ENCODE data around the gene TCTN2. TPM values are rescaled to one million over a fixed set of nuclear protein-coding genes. Genes with fewer than 3 reads are reported as not detected.

TCTN2 gene
- total and polyA plus RNA-seq, 10 of the 15 experiments (the other 5 are each of a cell fraction or from before 2014, with no cell fraction given) = 0.55 to 5.5 (median 3.3) TPM

GRCh38 chr12:123732251-123732650, 61.3 kb downstream of the TCTN2 start:
- 95% methylated on average over 12 of the region's 12 CpGs for WGBS (ENCODE audit: insufficient coverage, insufficient replicate concordance, low lambda C conversion rate, missing lambda C conversion rate)
- POLR2A ChIA-PET = interaction anchor here (0.6 to 0.7 kb wide), 2 partner anchors 9 to 14 kb away, joined by 3 to 4 read pairs; no protein-coding TSS in a partner anchor
- in situ Hi-C loops (cut with MboI) = no loop called here
- Histone ChIP-seq H3K36me3 (ENCODE audit: control insufficient read depth in 2 of 2, insufficient read depth in 2 of 2, low read length in 1 of 2) (peaks cover 9 to 27% of the 10 kb centered on the region in 2 experiments), H3K4me1 (ENCODE audit: control insufficient read depth, insufficient read depth, low read length) (peaks cover 9% of the 10 kb centered on the region), H3K27ac (ENCODE audit: control insufficient read depth, insufficient read depth) (no peak overlapping the region), H3K9me3 (replicated peaks; ENCODE audit: control insufficient read depth, insufficient read depth, low read length) (no peaks in the 10 kb centered on the region), H4K20me1 (ENCODE audit: control insufficient read depth, insufficient read depth) (no peaks in the 10 kb centered on the region), H3K79me2 (ENCODE audit: control insufficient read depth, insufficient read depth, low read length) (no peaks in the 10 kb centered on the region), H3K4me3 (no peak overlapping the region), H3K27me3 (replicated peaks in 1 of 2; ENCODE audit: control insufficient read depth in 2 of 2, insufficient read depth in 2 of 2, low read length in 1 of 2) (no peaks in the 10 kb centered on the region), H2AFZ (ENCODE audit: control insufficient read depth, low read depth, low read length) (no peak overlapping the region), H3K4me2 (ENCODE audit: control insufficient read depth, insufficient read depth) (no peak overlapping the region), H3K9ac (ENCODE audit: control insufficient read depth, insufficient read depth, low read length) (no peak overlapping the region)
- CTCF ChIA-PET = no interaction called here
- intact Hi-C loops (cut with micrococcal nuclease; ENCODE audit: unreplicated experiment) = no loop called here
- SMC1A ChIA-PET (ENCODE audit: uncharacterized antibody, unreplicated experiment) = no interaction called here
- DNase-seq (ENCODE audit: low read depth, low spot score) (no peak), FAIRE-seq (no peak), ATAC-seq (no peak)
- BruUV-seq (replicated peaks) = no TSS peak
- RAD21 ChIA-PET (ENCODE audit: unreplicated experiment) = no interaction called here
- no peak for TF ChIP-seq CBX5 (IDR thresholded peaks at IDR 0.05; ENCODE audit: low read depth)
- TF ChIP-seq EP300 (IDR thresholded peaks at IDR 0.05; ENCODE audit: borderline replicate concordance in 1 of 2, control insufficient read depth in 1 of 2, low read depth in 2 of 2, low read length in 2 of 2) = no peak
- TF ChIP-seq POU2F2 (IDR thresholded peaks at IDR 0.05; ENCODE audit: borderline replicate concordance, low read depth, low read length) = no peak
- TF ChIP-seq SUZ12 (IDR thresholded peaks at IDR 0.05; ENCODE audit: unreplicated experiment) = no peak
- TF ChIP-seq PAX5 (IDR thresholded peaks at IDR 0.05; ENCODE audit: borderline replicate concordance, low read depth, low read length) = no peak
- TF ChIP-seq ESRRA (IDR thresholded peaks at IDR 0.05; ENCODE audit: low read length) = no peak
- no peak for TF ChIP-seq ZNF274 (IDR thresholded peaks at IDR 0.05; ENCODE audit: insufficient read depth, insufficient read length)

- CTCF ChIA-PET = no interaction called here
- no peaks in the 10 kb centered on the region for H3K9me3 ChIP-seq (replicated peaks; ENCODE audit: control insufficient read depth, insufficient read depth, low read length)
- ATAC-seq = no peak
- TF ChIP-seq CREB1 (IDR thresholded peaks at IDR 0.05; ENCODE audit: low read depth) (no peak), ZBTB4 (CRISPR knock-in tag; IDR thresholded peaks at IDR 0.05) (no peak), EGR1 (IDR thresholded peaks at IDR 0.05; ENCODE audit: borderline replicate concordance in 1 of 2, low read depth in 2 of 2, low read length in 2 of 2) (no peak), ATF3 (IDR thresholded peaks at IDR 0.05; ENCODE audit: borderline replicate concordance, extremely low read depth, low read depth, low read length) (no peak), BACH1 (IDR thresholded peaks at IDR 0.05; ENCODE audit: borderline replicate concordance) (no peak), CEBPB (IDR thresholded peaks at IDR 0.05; ENCODE audit: borderline replicate concordance in 1 of 2, low read depth in 2 of 2, low read length in 2 of 2) (no peak), BRCA1 (IDR thresholded peaks at IDR 0.05; ENCODE audit: low read depth, low read length) (no peak), MXI1 (IDR thresholded peaks at IDR 0.05; ENCODE audit: low read depth, low read length) (no peak), MTA3 (IDR thresholded peaks at IDR 0.05; ENCODE audit: borderline replicate concordance, low read length) (no peak)
Measured at GRCh38 chr12:123733229-123733628, 62.3 kb downstream of the TCTN2 start.

More at GRCh38 chr12:123733229-123733628, 62.3 kb downstream of the TCTN2 start:
- no peaks in the 10 kb centered on the region for H3K79me2 ChIP-seq (ENCODE audit: control insufficient read depth, insufficient read depth, low read length)
- ChIA-PET SMC1A (ENCODE audit: uncharacterized antibody, unreplicated experiment) (interaction anchor here (4.8 kb wide), 1 partner anchor 19 kb away, joined by 23 read pairs; no protein-coding TSS in a partner anchor), RAD21 (ENCODE audit: unreplicated experiment) (no interaction called here), POLR2A (no interaction called here)
- H4K20me1 ChIP-seq (ENCODE audit: control insufficient read depth, insufficient read depth) = no peaks in the 10 kb centered on the region
- peaks cover 17% of the 10 kb centered on the region for H3K4me1 ChIP-seq (ENCODE audit: control insufficient read depth, insufficient read depth, low read length)
- no peak overlapping the region for H3K27ac ChIP-seq (ENCODE audit: control insufficient read depth, insufficient read depth)
- no peaks in the 10 kb centered on the region for H3K27me3 ChIP-seq (replicated peaks in 1 of 2; ENCODE audit: control insufficient read depth in 2 of 2, insufficient read depth in 2 of 2, low read length in 1 of 2)
- in situ Hi-C loops (cut with MboI) (no loop called here), intact Hi-C loops (cut with micrococcal nuclease; ENCODE audit: unreplicated experiment) (no loop called here)
- 94% methylated on average over 7 of the region's 10 CpGs for WGBS (ENCODE audit: insufficient coverage, insufficient replicate concordance, low lambda C conversion rate, missing lambda C conversion rate)
- no peak for FAIRE-seq
- DNase-seq (ENCODE audit: low read depth, low spot score) = no peak
- no peak overlapping the region for H3K4me3 ChIP-seq
- peaks cover 9 to 25% of the 10 kb centered on the region in 2 experiments for H3K36me3 ChIP-seq (ENCODE audit: control insufficient read depth in 2 of 2, insufficient read depth in 2 of 2, low read length in 1 of 2)
- no peak overlapping the region for H3K4me2 ChIP-seq (ENCODE audit: control insufficient read depth, insufficient read depth)
- H2AFZ ChIP-seq (ENCODE audit: control insufficient read depth, low read depth, low read length) = no peak overlapping the region
- no peak overlapping the region for H3K9ac ChIP-seq (ENCODE audit: control insufficient read depth, insufficient read depth, low read length)
- no TSS peak for BruUV-seq (replicated peaks)
